ENCODE results near the gene KRTAP1-3. TPM values are rescaled to one million over a fixed set of nuclear protein-coding genes. Genes with fewer than 3 reads are reported as not detected.
"Not testable (repeated sequence)": the region's sequence is repeated elsewhere in the genome, so short reads cannot be mapped to it uniquely, and the experiment has no call there.

KRTAP1-3 gene
- total RNA-seq (not detected in 2 replicates), polyA plus RNA-seq (not detected in 2 replicates), polyA minus RNA-seq (ENCODE audit: low replicate concordance) (not detected in 2 replicates)
- polyA plus RNA-seq (2012), result not detected in 2 replicates

GRCh38 chr17:41034346-41034935 lies at the start of gene KRTAP1-3:
TSS of gene KRTAP1-3 (minus strand) at chr17:41034874. CDS start at chr17:41034821, 53 bp downstream.
- DNase-seq (ENCODE audit: low read depth in 2 of 2); H3K36me3 ChIP-seq (ENCODE audit: control insufficient read depth, insufficient read depth, low read length); H3K79me2 ChIP-seq (ENCODE audit: control insufficient read depth, insufficient read depth, low read length); H3K4me2 ChIP-seq (ENCODE audit: extremely low read depth, insufficient read depth, low read length); H4K20me1 ChIP-seq (ENCODE audit: control insufficient read depth, extremely low read depth, insufficient read depth, low read length); H2AFZ ChIP-seq (ENCODE audit: low read length); H3K27me3 ChIP-seq (ENCODE audit: control insufficient read depth, insufficient read depth, low read length); H3K4me1 ChIP-seq (ENCODE audit: control insufficient read depth, extremely low read depth, insufficient read depth, low read length); H3K4me3 ChIP-seq (replicated peaks in 1 of 4; ENCODE audit: control extremely low read depth in 1 of 4, insufficient read depth in 1 of 4, low read depth in 3 of 4, low read length in 4 of 4); H3K9ac ChIP-seq (ENCODE audit: insufficient read depth, low read length); H3K27ac ChIP-seq (ENCODE audit: insufficient read depth, low read length); H3K9me3 ChIP-seq (ENCODE audit: control insufficient read depth, insufficient read depth, low read depth, low read length): not testable (repeated sequence)

- not testable (repeated sequence) for H3K4me2 ChIP-seq (ENCODE audit: extremely low read depth, insufficient read depth, low read length); DNase-seq (ENCODE audit: low read depth in 2 of 2); H3K36me3 ChIP-seq (ENCODE audit: control insufficient read depth, insufficient read depth, low read length); H3K9ac ChIP-seq (ENCODE audit: insufficient read depth, low read length); H2AFZ ChIP-seq (ENCODE audit: low read length); H3K79me2 ChIP-seq (ENCODE audit: control insufficient read depth, insufficient read depth, low read length); H3K27ac ChIP-seq (ENCODE audit: insufficient read depth, low read length); H3K4me1 ChIP-seq (ENCODE audit: control insufficient read depth, extremely low read depth, insufficient read depth, low read length); H4K20me1 ChIP-seq (ENCODE audit: control insufficient read depth, extremely low read depth, insufficient read depth, low read length); H3K27me3 ChIP-seq (ENCODE audit: control insufficient read depth, insufficient read depth, low read length); H3K9me3 ChIP-seq (ENCODE audit: control insufficient read depth, insufficient read depth, low read depth, low read length); H3K4me3 ChIP-seq (replicated peaks in 1 of 4; ENCODE audit: control extremely low read depth in 1 of 4, insufficient read depth in 1 of 4, low read depth in 3 of 4, low read length in 4 of 4)
These were observed 49.6 kb upstream of the KRTAP1-3 start, which contains the start of gene KRTAP4-7 for GRCh38 chr17:41084100-41084856. TSS of gene KRTAP4-7 (plus strand) at chr17:41084150. CDS start at chr17:41084207, 57 bp downstream.

- not testable (repeated sequence) for H3K4me1 ChIP-seq (ENCODE audit: control insufficient read depth, extremely low read depth, insufficient read depth, low read length); H3K9ac ChIP-seq (ENCODE audit: insufficient read depth, low read length); H2AFZ ChIP-seq (ENCODE audit: low read length); H3K36me3 ChIP-seq (ENCODE audit: control insufficient read depth, insufficient read depth, low read length); H3K9me3 ChIP-seq (ENCODE audit: control insufficient read depth, insufficient read depth, low read depth, low read length); H3K27ac ChIP-seq (ENCODE audit: insufficient read depth, low read length); H3K79me2 ChIP-seq (ENCODE audit: control insufficient read depth, insufficient read depth, low read length); H3K4me3 ChIP-seq (replicated peaks in 1 of 4; ENCODE audit: control extremely low read depth in 1 of 4, insufficient read depth in 1 of 4, low read depth in 3 of 4, low read length in 4 of 4); H3K4me2 ChIP-seq (ENCODE audit: extremely low read depth, insufficient read depth, low read length); H3K27me3 ChIP-seq (ENCODE audit: control insufficient read depth, insufficient read depth, low read length); H4K20me1 ChIP-seq (ENCODE audit: control insufficient read depth, extremely low read depth, insufficient read depth, low read length)
- peak in 1 of 2 donors; percentile 78 for DNase-seq (ENCODE audit: low read depth in 2 of 2)
These were observed 48.8 kb upstream of the KRTAP1-3 start for GRCh38 chr17:41083427-41083826.

- Histone ChIP-seq H3K79me2 (ENCODE audit: control insufficient read depth, insufficient read depth, low read length) (no peaks in the 10 kb centered on the region), H3K36me3 (ENCODE audit: control insufficient read depth, insufficient read depth, low read length) (no peaks in the 10 kb centered on the region), H3K4me1 (ENCODE audit: control insufficient read depth, extremely low read depth, insufficient read depth, low read length) (peaks cover 2% of the 10 kb centered on the region), H3K9ac (ENCODE audit: insufficient read depth, low read length) (no peak overlapping the region), H3K4me2 (ENCODE audit: extremely low read depth, insufficient read depth, low read length) (no peak overlapping the region), H3K9me3 (ENCODE audit: control insufficient read depth, insufficient read depth, low read depth, low read length) (no peaks in the 10 kb centered on the region), H3K4me3 (replicated peaks in 1 of 4; ENCODE audit: control extremely low read depth in 1 of 4, insufficient read depth in 1 of 4, low read depth in 3 of 4, low read length in 4 of 4) (no peak overlapping the region), H3K27me3 (ENCODE audit: control insufficient read depth, insufficient read depth, low read length) (no peaks in the 10 kb centered on the region), H3K27ac (ENCODE audit: insufficient read depth, low read length) (no peak overlapping the region), H2AFZ (ENCODE audit: low read length) (no peak overlapping the region), H4K20me1 (ENCODE audit: control insufficient read depth, extremely low read depth, insufficient read depth, low read length) (no peaks in the 10 kb centered on the region)
- DNase-seq (ENCODE audit: low read depth in 2 of 2), result peak in 1 of 2 donors; percentile 46
- TF ChIP-seq CTCF (conservative IDR thresholded peaks at IDR 0.05 in 1 of 2, IDR thresholded peaks at IDR 0.05 in 1 of 2; ENCODE audit: low read depth in 1 of 2, low read length in 2 of 2), result no peak
- no peak for TF ChIP-seq EZH2 (IDR thresholded peaks at IDR 0.05; ENCODE audit: low read length, missing control alignments)
These were observed 48.0 kb upstream of the KRTAP1-3 start for GRCh38 chr17:41082626-41083025.

Measured in fibroblast of lung (primary cell).